Measurements from ENCODE around the gene RAD51B.
"Not testable (repeated sequence)": the region's sequence is repeated elsewhere in the genome, so short reads cannot be mapped to it uniquely, and the experiment has no call there.

Gene RAD51B

DNA sequence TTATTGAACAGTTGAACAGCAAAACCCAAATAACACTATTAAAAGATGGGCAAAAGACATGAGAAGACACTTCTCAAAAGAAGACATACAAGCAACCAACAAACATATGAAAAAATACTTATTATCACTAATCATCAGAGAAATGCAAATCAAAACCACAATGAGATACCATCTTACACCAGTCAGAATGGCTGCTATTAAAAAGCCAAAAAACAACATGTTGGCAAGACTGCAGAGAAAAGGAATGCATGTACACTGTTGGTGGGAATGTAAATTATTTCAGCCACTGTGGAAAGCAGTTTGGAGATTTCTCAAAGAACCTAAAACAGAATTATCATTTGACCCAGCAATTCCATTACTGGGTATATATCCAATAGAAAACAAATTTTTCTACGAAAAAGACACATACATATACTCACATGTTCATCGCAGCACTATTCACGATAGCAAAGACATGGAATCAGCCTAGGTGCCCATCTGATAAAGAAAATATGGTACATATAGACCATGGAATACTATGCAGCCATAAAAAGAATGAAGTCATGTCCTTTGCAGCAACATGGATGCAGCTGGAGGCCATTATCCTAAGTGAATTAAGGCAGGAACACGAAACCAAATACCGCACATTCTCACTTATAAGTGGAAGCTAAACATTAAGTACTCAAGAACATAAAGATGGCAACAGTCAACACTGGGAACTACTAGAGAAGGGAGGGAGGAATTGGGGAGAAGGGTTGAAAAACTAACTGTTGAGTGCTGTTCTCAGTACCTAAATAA lies 367.1 kb downstream of the RAD51B start:
- not testable (repeated sequence) for DNase-seq

DNA sequence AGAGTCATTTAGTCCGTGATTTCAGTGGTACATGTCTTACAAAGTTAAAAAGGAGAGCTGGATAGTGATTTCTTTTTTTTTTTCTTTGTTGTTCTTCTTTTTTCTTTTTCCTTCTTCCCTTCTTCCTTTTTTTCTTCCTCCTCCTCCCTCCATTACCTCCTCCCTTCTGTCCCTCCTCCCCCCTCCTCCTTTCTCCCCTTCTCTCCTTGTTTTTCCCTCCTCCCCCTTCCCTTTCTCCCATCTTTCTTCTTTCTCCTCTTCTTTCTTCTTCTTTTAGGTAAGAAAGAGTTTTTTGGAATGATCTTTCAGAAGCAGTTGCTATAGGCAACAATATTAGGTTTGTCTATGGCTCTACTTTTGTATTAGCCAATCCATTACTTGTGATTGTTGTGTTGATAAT lies 368.6 kb downstream of the RAD51B start:
- DNase-seq: no peak

DNA sequence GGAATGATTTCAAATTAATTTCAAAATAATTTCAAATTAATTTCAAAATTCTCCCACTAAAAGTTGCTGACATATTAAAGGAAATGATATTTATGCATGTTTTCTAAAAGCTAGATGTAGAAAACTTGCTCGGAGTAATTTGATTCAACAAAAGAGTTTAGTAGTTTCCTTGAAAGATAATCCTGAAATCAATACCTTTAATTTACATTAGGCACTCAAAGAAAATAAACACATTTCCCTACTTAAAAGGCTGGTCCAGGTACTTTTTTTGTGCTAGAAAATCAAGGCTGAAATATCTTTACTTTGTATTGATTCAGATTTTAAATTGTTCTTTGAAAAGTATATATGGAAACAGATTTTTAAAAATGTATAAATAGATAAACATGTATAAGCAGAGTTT lies 370.5 kb downstream of the RAD51B start:
- no peak for DNase-seq

DNA sequence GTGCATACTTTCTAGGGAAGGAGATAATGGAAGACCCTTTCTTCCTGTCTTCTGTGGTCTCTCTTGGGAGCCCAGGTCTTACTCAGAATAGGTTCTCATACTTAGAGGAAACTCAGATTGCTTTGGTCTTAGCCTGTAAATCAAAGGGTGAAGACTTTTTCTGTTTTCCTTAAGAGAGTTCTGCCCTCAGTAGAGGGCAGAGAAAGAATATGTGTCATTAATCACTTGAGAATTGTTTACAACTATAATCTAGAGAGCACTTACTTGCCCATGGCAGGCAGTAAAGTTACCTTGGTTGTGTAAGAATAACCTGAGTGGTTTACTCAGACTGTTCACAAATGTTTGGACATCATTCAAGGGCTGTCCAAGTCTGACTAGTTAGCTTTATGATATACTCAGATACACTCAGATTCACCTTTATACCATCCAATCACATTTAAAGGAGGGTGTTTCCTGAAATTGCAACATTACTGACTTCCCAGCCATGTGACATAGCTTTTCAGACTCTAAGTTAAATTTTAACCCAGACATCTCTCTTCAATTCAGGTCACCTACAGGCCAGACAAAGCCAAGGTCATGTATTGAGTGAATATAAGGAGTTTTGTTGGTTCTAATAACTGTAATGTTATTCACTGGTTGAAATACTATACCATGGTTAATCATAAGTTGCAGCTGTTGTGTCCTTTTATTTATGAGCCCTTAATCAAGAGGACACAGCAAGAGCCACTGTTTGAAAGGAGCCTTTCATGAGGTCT lies 372.2 kb downstream of the RAD51B start:
- peak; percentile 39 for DNase-seq

DNA sequence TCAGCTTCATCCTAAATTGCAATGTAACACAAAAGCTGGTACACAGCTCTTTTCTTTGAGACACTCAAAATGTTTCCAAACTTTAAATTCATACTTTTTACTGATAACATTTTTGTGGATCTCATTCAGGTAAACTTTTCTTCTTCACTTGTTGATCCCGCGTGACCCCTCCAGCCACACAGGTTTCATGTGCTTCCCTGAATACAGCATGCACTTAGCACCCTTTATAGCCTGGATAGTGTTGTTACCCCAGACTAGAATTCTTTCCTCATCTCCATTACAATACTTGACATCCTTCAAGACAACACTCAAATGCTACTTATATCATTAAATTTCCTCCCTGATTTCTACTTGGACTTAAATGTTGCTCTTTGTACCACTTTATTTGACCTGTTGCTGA lies 373.4 kb downstream of the RAD51B start:
- DNase-seq: no peak

DNA sequence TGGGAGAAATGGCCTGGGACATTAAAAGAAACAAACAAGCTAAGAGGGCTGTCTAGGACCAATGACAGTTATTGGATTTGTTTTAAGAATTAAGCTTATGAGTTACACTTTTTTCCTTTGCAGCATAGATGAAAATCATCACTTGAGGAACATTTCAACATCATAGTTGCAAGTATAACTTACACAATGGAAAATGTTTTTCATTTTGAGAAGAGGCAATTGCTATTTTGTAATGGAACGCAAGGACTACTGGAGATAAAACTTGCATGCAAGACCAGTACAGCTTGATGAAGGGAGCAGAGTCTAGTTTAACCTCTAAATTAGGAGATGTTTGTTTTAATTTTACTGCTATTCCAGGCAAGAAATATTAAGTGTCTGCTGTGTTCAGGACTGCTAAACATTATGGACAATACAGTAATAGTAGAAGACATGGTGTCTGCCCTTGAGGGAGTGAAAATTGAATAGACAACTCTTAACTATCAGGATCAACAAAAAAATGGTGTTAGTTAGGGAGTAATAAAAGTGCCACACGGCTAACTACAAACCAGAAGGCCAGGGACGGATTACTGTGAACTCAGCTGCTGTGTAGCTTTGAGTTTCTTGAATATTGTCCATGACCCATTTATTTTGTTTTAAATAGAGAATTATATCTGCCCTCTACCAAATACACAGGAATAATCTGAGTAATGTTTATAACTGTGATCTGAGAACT lies 374.5 kb downstream of the RAD51B start:
- DNase-seq: no peak

DNA sequence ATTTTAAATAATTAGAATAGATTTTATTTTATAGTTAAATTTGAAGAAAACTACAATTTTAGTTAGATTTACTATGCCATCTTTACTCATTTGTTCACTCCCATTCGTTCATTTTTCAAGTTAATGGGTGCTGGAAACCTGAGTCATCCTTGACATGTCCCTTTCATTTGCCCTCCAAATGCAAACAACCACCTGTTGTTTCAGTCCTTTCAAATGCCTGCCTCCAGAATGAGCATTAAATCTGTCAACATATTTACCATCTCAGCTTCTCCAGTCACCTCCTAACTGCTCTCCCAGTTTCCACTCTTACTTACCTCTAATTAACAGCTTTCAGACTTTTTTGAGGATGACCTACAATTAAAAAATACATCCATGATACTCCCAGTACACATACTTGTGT lies 375.5 kb downstream of the RAD51B start:
- no peak for DNase-seq

DNA sequence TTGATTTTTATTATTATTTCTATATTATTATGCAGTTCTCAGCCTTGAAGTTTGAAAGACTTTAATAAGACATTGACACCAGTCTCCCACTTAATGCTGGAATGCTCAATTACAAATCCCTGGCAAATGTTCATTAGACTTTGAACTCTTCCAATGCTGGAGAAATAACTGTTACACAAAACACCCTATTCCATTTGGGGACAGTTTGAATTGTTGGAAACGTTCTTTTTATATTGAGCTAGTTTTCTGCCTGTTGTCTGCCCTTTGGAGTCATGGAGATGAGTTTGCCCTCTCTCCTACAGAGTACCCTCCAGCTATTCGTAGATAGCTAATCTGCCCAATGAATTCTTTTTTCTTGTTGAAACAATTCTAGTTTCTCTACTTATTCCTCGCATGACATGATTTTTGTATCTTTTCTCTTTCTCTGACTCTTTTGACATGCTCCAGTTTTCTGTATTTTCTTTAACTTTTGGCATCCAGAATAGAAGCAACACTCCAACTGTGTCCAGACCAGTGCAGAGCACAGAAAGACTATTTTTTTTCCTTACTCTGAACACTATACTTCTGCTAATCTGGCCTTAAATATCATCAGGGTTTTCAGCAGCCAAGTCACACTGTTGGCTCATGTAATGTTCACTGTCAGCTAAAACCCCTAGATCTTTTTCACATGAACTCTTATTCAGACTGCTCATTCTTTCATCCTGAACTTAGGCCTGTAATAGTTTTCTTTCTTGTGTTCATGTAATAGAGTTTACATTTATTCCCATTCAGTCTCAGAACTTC lies 379.3 kb downstream of the RAD51B start:
- DNase-seq: no peak

DNA sequence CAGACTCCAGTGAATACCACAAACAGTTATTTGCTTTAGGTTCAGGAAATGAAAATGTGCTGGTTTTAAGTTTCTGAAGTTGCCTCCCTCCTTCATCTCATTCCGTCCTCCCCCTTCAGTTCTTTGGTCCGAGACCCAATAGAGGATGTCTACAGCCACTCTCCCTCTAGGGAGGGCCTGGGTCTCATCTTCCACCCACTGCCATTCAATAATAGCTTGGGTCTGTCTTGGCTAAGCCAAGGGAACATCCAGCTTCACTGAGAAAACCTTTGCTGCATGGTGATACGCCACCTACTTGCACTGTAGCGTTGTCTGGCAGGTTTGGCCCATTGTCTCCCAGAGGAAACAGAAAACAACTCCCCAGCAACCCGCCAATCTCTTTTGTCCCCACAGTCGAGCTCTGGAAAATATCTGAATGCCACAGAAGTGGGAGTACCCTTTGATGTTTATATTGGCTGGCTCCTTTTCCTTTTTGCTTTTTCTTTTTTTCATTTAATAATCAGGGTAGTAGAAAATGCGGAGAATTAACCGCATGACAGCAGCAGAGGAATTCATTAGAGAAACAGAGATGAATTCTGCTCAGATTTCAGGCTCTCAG lies 380.1 kb downstream of the RAD51B start:
- no peak for DNase-seq

DNA sequence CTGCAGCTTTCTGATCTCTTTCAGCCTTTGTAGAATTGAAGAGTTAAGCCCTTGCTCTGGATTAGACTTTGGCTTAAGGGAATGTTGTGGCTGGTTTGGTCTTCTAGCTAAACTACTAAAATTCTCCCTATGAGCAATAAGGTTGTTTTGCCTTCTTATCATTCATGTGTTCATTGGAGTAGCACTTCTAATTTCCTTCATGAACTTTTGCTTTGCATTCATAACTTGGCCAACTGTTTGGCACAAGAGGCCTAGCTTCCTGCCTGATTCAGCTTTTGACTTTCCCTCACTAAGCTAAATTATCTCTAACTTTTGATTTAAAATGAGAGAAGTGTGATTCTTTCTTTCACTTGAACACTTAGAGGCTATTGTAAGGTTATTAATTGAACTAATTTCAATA lies 384.3 kb downstream of the RAD51B start:
- no peak for DNase-seq

DNA sequence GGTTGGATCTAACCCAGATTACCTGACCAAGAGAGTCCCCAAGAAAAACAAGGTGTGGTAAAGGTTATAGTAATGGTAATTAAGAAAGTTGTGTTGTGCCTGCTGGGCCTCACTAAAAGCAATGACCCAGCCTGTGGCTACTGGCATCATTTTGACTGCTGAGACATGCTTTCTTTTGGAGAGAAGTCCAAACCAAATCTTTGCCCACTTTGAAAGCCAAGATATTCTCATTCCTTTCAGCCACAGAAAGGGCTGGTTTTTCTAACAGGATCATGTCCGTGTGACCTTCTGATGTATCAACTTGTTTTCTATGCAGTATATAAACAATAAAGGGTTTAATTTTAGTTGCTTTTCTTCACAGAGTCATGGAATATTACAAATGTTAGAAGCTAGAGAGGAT lies 388.6 kb downstream of the RAD51B start:
- DNase-seq: no peak

DNA sequence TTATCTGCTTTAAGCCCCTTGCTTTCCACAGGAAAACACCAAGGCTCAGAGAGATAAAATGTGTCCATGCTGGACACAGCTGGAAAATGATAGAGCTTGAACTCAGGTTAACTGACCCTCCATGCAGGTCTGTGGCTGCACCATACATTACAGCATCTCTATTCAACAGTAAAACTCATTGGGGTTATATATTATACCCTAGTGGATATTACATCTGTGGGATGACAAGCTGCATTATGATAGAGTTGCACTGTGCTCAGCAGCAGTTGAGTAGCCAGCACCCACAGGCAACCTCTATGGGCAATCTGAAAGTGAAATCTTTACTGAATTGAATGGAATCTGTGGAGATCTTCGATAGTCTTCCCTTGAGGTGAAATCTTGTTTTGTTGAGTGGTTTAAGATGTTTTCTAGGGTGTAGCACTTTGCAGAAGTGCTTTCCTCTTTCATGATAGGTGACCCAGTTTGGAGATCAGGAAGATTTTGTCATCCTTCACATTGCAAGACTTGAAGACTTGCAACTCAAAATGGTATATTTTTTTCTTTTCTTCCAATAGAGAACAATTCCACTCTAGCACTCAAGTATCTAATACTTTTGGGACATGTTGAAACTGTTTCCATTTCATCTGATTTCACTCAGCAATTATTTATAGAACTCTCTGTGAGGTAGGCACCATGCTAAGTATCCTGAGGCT lies 389.2 kb downstream of the RAD51B start:
- no peak for DNase-seq

DNA sequence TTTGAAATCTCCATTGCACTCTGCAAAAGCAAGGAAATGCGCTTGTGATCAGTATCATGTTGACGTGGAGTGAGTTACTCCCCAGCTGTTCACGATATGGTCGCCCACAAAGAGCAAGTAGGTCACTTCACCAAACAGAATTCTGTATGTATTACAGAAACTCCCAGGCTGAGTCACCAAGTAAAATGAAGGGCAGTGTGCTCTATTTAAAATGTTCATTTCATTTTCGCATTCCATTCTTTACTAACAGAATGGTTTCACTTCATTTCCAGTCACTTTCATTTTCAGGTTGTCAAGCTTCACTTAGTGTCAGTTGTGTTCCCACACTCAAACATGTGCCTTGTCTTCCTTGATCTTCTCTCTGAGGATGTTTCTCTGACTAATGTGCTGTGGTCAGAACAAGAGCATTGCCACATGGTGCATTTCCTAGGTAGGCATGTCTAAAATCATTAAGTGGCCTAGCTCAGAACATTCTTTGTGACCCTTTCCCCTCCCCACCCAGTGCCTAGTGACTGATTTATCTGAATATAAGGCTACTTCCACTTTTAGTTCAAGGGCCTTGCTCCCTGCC lies 391.2 kb downstream of the RAD51B start:
- DNase-seq: peak; percentile 92

DNA sequence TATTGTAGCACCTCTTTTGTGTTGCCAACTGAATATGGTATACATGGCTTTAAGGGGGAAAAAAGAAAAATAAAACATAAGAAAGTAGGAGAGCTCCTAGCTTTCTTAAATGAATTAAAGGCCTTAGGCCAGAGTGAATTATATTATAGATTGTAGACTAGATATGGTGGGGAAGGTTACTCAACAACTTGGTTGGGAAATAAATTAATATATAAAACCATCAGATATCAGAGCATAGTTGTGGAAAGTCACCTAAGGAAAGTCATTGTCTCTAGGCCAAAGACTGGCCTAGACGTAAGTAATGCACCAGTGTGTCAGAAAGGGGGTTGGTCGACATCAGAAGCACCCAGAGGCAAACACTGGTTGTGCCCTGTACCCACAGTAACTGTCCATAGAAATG lies 391.8 kb downstream of the RAD51B start:
- DNase-seq: no peak

DNA sequence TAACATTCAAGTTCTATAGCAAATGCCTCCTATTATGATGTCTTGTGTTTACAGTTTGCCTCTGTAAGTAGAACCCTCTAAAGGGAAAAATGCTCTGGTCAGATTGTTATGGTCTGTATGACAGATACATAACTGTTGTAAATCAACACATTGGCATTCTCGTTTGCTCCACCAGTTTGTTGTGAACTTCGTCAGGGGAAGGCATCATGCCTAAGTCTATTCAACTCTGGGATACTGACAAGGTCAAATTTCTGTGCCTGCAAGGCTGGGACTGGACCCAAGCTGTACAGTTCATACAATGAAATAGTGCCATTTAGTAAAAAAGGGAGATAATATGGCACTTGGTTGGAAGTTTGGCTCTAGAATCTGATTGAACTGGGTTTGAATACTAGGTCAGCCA lies 392.3 kb downstream of the RAD51B start:
- no peak for DNase-seq

DNA sequence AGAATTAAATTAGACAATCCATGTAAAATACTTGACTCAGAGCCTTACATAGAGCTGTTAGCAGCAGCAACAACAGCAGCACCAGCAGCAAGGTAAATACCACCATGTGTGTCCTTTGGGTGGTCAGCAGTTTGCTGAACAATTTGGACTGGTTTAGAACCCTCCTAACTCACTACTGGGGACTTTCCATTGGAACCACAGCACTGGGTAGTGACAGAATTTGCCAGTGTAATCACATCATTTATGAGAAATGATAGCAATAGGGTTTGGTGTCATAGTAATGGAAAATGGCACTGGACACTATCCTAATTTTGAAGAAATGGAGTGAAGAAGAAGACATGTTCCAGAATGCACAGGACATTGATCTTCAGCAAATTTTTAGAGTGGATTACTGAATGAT lies 392.8 kb downstream of the RAD51B start:
- no peak for DNase-seq

DNA sequence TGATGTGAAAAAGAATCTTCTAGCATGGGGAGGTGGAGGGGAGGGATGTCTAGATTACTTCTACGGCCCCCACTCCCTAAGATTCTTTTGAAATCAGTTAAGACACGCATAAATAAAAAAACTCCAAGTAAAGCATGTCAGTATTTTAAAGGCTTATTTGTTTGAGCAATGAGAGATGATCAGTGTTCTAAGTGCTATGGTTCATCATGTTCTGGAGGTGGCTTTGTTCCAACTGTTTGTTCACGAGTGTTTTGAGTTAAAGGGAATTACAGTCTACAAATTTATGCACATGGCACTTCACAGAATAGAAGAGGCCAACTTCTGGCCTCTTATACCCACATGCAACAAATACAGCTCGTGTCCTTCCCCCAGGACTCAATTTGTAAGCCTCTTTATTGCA lies 394.9 kb downstream of the RAD51B start:
- no peak for DNase-seq

DNA sequence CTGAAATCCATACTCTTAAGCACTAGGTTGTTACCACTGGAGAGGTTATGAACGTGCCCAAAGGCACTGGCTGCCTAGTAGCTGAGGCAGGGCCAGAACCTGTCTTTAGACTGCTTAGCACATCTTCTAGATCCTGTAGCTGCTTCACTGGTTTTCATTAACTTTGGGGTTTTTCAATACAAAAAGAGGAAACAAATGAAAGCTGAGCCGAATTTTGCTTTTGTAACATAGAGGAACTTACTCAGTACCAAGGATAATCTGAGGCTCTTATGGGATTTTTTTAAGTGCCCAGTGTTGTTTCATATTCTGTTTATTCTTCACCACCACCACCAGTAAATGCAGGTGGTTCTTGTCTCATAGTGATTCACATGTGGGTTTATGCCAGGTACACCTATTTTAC lies 396.1 kb downstream of the RAD51B start:
- DNase-seq: peak; percentile 57

DNA sequence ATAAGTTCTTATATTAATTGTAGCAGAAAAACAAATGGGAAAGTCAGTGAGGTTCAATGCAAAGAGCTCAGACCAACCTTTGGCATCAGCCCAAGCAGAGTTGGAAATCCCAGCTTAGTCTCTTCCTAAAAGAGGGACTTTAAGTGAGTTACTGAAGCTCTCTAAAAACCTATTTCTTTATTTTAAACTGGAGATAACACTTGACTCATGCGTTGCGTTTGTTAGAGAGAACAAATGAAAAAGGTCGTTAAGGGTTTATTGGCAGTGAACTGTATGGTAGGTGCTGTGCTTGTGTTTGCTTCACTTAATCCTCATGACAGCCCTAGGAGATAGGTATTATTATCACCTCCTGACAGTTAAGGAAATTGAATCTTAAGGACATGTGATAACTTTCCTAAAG lies 396.5 kb downstream of the RAD51B start:
- DNase-seq: no peak

DNA sequence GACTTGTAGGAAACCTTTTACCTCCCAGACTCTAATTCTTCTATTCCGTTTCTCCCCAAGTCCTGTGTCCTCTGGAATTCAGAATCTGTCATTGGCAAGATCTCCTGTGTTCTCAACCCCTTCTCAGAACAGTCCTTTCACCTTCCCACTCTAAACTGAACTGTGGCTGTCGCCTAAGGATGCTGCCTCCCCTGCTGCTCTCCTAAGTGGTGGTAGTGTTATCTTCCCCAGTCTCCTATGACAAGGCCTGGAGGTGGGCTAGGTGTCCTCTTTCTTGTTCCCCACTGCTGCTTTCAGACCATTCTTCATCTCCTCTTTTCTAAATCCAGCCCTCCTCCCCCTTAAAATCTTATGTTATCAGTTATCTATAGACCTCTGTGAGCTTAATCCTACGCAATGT lies 397.4 kb downstream of the RAD51B start:
- DNase-seq: no peak

DNA sequence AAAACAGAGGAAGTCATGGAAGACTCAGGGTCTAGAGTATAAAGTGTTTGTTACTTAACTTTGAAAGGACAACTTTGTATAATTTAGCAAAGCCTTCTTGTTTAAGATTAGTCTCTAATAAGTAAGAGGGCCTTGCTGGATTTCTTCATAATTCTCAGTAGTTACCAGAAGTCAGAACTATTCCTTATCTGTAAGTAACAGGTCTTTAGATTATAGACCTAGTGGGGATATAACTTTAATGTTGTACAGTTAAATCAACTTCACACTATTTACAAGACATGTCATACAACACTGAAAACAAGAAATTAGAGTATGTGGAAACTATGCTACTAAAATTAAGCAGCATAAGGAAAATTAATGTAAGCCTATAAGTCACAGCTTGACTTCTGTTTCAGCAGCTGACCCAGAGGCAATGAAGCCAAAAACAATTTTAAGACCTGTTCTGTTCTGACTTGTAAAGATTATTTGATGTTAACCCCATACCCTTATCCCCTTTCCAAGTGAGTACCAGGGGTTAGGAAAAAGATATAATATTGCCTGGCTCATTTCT lies 398.3 kb downstream of the RAD51B start:
- DNase-seq: peak; percentile 62

All from OCI-M1 (cell line).